Measurements from ENCODE around the gene SNAP29.
"Not testable (repeated sequence)": the region's sequence is repeated elsewhere in the genome, so short reads cannot be mapped to it uniquely, and the experiment has no call there.

The SNAP29 gene

GRCh38 chr22:20867179-20868024, 8.6 kb downstream of the SNAP29 start:
- DNase-seq: no peak

GRCh38 chr22:20868025-20868962, 9.5 kb downstream of the SNAP29 start:
- no peak for DNase-seq

GRCh38 chr22:20869234-20869633, 10.4 kb downstream of the SNAP29 start:
- no peak for DNase-seq

GRCh38 chr22:20873214-20873613, 14.4 kb downstream of the SNAP29 start:
- no peak for DNase-seq

- no peak for DNase-seq
These were observed 16.5 kb downstream of the SNAP29 start for GRCh38 chr22:20875296-20875695.

GRCh38 chr22:20877715-20878114, 18.9 kb downstream of the SNAP29 start:
- no peak for DNase-seq

GRCh38 chr22:20881231-20881630, 22.4 kb downstream of the SNAP29 start:
- no peak for DNase-seq

GRCh38 chr22:20881869-20882815, 23.3 kb downstream of the SNAP29 start:
- no peak for DNase-seq

GRCh38 chr22:20882855-20883254, 24.0 kb downstream of the SNAP29 start:
- no peak for DNase-seq

GRCh38 chr22:20884454-20884853, 25.6 kb downstream of the SNAP29 start:
- DNase-seq: no peak

- DNase-seq: no peak
These were observed 26.3 kb downstream of the SNAP29 start for GRCh38 chr22:20885017-20885556.

- peak; percentile 34 for DNase-seq
These were observed 26.9 kb downstream of the SNAP29 start for GRCh38 chr22:20885557-20886323.

GRCh38 chr22:20887375-20887774, 28.6 kb downstream of the SNAP29 start:
- no peak for DNase-seq

GRCh38 chr22:20889025-20889704, 30.4 kb downstream of the SNAP29 start:
- no peak for DNase-seq

GRCh38 chr22:20889904-20890540, 31.2 kb downstream of the SNAP29 start:
- DNase-seq: no peak

GRCh38 chr22:20890975-20891374, 32.2 kb downstream of the SNAP29 start:
- DNase-seq: no peak

- not testable (repeated sequence) for DNase-seq
These were observed 38.9 kb downstream of the SNAP29 start for GRCh38 chr22:20897737-20898136.

- DNase-seq: no peak
These were observed 41.1 kb downstream of the SNAP29 start for GRCh38 chr22:20899827-20900423.

GRCh38 chr22:20901093-20902033, 42.6 kb downstream of the SNAP29 start:
- DNase-seq: not testable (repeated sequence)

Data from activated naive CD4-positive, alpha-beta T cell treated with Interleukin-2 at 50 U/mL for 16 hours (primary cell).